LNCAP (cell line): ENCODE measurements around the gene ABCC5.

Experiments used
- CTCF ChIP-seq: fragments of 450-650 bp; IDR thresholded peaks from 2 replicates; pipeline ENCODE4 v1.5.1; 2017; ENCODE audit warnings: mild to moderate bottlenecking

Gene ABCC5

GRCh38 chr3:183937601-183938286 lies 79.9 kb downstream of the ABCC5 start:
- TF ChIP-seq CTCF: no peak

GRCh38 chr3:183933160-183933559 lies 84.5 kb downstream of the ABCC5 start:
- no peak for TF ChIP-seq CTCF

- no peak for TF ChIP-seq CTCF
These were observed 85.8 kb downstream of the ABCC5 start for GRCh38 chr3:183931881-183932280.

- TF ChIP-seq CTCF: no peak
These were observed 87.6 kb downstream of the ABCC5 start for GRCh38 chr3:183930086-183930485.

- no peak for TF ChIP-seq CTCF
These were observed 90.6 kb downstream of the ABCC5 start for GRCh38 chr3:183927059-183927458.

- no peak for TF ChIP-seq CTCF
These were observed 92.7 kb downstream of the ABCC5 start for GRCh38 chr3:183924956-183925355.

- no peak for TF ChIP-seq CTCF
These were observed 93.1 kb downstream of the ABCC5 start for GRCh38 chr3:183924543-183924942.

GRCh38 chr3:183922421-183922820 lies 95.3 kb downstream of the ABCC5 start:
- no peak for TF ChIP-seq CTCF
